ENCODE results near the gene RYR3.

The RYR3 gene

DNA sequence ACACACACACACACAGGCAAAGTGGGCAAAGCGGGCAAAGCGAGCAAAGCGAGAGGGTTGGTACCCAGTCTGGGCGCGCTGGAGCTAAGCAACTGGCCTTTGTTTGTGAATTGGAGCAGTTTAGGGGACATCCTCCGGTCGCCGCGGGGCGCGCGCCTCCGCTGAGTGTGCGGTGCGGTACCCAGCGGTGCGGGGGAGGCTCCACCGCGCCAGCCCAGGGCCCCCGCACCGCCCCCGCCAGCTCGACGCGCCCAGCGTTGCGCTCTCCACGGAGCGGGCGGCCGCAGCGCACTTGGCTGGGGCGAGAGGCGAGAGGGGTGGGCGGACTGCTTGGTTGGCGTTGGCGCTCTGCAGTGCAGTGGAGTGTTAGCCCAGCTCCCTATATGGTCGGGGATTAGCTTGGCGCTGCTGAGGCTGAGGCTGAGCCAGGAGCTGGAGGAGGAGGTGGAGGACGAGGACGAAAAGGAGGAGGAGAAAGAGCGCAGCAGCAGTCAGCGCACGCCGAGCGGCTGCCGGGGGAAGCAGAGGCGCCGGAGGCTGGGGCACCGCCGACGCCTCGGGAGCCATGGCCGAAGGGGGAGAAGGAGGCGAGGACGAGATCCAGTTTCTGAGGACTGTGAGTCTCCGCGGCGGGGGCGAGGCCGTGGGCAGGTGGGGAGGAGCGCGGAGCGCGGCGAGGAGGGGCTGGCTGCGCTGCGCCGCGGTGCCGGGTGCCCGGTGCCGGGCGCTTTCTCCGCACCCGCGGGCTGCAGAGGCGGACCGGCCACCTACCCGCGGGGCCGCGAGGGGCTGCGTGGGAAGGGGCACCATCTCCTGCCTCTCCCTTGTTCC lies at the start of gene RYR3:
Gene RYR3 (plus strand): TSS at position 487 of the 831 bp plus-strand sequence. CDS start 79 bp downstream, at position 566.
- TF ChIP-seq, protein P1, sequence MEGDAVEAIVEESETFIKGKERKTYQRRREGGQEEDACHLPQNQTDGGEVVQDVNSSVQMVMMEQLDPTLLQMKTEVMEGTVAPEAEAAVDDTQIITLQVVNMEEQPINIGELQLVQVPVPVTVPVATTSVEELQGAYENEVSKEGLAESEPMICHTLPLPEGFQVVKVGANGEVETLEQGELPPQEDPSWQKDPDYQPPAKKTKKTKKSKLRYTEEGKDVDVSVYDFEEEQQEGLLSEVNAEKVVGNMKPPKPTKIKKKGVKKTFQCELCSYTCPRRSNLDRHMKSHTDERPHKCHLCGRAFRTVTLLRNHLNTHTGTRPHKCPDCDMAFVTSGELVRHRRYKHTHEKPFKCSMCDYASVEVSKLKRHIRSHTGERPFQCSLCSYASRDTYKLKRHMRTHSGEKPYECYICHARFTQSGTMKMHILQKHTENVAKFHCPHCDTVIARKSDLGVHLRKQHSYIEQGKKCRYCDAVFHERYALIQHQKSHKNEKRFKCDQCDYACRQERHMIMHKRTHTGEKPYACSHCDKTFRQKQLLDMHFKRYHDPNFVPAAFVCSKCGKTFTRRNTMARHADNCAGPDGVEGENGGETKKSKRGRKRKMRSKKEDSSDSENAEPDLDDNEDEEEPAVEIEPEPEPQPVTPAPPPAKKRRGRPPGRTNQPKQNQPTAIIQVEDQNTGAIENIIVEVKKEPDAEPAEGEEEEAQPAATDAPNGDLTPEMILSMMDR (conservative IDR thresholded peaks at IDR 0.05; ENCODE audit: low read depth, low read length): no peak
- DNase-seq (ENCODE audit: low read depth): peak; percentile 18
- peak within 1 kb of the TSS; percentile 23 for H3K4me3 ChIP-seq (ENCODE audit: low read length)

DNA sequence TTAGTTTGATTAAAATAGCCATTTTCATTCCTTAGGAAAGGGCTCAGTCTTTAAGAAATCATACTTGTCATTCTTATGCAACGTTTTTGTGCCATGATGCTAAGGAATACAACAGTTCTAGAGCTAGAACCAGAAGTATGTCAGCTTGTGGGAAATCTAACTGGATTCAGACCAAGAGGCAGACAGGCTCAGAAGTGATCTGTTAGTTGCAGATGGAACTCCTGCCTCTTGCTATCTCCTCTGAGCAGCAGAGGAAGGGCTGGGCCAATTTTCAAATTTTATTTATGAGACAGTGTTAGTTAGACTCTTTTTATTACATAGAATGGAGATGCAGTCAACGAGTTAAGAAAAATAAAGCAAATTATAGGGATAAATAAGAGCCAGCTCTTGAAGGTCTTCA lies 48.5 kb upstream of the RYR3 start:
- TF ChIP-seq, protein P1 (conservative IDR thresholded peaks at IDR 0.05; ENCODE audit: low read depth, low read length): no peak
- no peak overlapping the region for H3K4me3 ChIP-seq (ENCODE audit: low read length)
- no peak for DNase-seq (ENCODE audit: low read depth)

DNA sequence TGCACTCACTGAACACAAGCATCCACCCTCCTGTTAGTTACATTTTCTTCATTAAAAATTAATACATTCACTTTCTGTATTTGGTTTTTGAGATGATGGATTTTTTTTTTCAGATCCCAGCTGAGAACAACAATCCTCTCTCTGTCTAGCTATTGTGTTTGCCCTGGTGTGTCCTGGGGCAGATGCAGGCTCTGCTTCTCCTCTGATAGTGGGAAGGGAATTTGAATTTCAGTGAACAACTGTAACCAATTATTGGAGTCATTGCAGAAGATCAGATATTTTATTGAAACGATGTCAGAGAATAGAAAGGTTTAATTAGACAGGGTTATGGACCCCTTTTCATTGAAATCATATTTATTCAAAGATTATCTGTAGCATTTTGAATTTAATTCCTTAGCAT lies 33.1 kb upstream of the RYR3 start:
- TF ChIP-seq, protein P1 (conservative IDR thresholded peaks at IDR 0.05; ENCODE audit: low read depth, low read length): no peak
- no peak overlapping the region for H3K4me3 ChIP-seq (ENCODE audit: low read length)
- no peak for DNase-seq (ENCODE audit: low read depth)

DNA sequence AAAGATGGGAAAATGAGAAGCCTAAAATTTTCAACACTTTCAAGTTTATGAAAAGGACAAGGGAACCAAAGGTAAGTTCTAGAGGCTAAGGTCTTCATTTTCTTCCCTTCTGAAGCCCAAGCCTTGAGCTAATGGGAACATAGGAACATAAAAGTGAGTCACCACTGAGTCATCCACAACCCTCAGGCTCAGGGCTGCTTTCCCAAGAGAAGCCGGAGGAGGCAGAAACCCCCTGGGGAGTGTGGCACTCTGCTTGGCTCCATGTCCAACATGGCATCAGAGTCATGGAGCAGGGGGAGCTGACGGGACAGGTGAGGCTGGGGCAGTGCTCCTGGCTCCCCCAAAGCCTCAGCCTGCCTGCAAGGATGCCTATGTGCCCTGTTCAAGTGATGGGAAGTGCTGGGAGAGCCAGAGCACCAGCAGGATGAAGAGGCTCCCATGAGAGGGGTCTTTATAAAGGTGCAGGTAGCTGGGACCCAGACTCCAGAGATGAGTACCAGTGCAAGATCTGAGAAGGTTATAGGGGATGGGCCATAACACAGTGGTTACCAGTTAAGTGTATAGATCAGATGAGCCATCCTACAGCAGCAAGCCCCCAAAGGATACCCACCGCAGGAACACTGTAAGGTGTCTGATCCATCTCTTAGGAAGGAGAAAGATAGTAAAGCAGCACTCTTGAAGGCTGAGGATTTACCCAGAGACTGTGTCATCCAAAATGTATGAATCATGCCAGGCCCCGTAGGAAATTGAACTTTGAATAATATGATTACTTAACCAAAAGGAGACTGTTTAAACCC lies 31.8 kb upstream of the RYR3 start:
- DNase-seq (ENCODE audit: low read depth): peak; percentile 39
- TF ChIP-seq, protein P1 (conservative IDR thresholded peaks at IDR 0.05; ENCODE audit: low read depth, low read length): peak; percentile 24

DNA sequence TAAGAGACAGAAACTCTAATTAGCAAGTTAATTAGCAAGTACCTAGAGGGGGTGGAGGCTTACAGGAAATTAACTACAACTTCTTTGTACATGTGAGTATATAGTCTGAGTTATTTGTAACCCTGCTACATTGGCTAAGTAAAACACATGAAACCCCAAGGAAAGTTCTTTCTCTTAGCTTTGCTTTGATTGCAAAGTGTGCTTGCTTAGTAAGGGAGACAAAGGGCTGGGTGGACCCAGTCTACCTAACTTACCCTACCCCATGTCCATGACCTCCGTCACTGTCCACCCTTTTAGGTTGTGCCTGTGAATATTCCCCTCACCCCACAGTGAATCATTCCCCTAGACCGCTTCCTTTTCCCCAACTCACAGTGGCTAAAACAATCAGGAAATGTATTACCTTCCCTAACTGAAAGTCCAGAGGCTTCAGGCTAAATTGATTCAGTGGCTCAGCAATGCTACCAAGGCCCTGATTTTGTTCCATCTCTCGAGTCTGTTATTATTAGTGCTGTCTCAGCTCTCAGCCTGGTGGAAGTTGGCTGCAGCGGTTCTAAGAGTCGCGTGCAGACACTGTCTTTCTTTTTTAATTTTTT lies 31.1 kb upstream of the RYR3 start:
- TF ChIP-seq, protein P1 (conservative IDR thresholded peaks at IDR 0.05; ENCODE audit: low read depth, low read length): no peak
- DNase-seq (ENCODE audit: low read depth): no peak
- no peak overlapping the region for H3K4me3 ChIP-seq (ENCODE audit: low read length)

More for the DNA sequence above, 31.8 kb upstream of the RYR3 start:
- H3K4me3 ChIP-seq (ENCODE audit: low read length): no peak overlapping the region

DNA sequence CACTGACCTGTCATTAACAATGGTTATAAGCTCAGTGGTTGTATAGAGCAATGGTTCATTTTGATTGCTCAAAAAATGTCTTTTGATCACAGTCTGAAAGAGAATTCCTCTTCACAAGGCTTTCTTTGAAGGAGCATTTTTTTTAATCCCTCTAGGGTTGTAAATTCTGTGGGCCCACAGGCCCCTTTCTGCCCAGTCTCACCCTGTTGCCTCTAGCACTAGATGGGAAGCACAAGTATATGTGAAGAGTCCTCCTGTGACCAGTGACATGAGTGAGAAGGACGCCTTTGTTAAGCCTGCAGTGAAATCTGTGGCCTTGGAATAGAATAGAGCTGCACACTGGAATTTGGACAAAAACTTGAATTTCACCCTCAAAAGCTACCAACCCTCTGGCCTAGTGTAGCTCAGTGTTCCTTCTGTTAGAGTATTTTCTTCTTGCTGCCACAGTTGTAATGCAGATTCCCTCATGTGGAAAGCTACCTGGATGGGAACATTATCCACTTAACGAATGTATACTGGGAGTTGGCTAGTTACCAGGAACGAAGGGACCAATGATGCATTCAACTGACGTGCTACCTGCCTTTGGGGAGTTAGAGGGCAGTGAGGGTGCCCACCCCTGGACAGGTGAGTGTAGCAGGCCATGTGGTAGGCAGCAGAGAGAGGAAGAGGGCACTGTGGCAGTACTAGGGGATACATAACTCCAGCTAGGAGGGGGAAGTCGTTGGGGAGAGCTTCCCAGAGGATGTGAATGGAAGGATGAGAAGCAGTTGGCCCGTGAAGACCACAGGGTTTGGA lies 28.3 kb upstream of the RYR3 start:
- no peak overlapping the region for H3K4me3 ChIP-seq (ENCODE audit: low read length)
- TF ChIP-seq, protein P1 (conservative IDR thresholded peaks at IDR 0.05; ENCODE audit: low read depth, low read length): no peak
- no peak for DNase-seq (ENCODE audit: low read depth)
